Chondrocyte (in vitro differentiated cells): ENCODE data around the gene UBE2L3. TPM values are rescaled to one million over a fixed set of nuclear protein-coding genes. Genes with fewer than 3 reads are reported as not detected.

Experiments
- DNase-seq: peaks from one replicate; pipeline ENCODE4 v3.0.0; 2021; ENCODE audit warnings: mixed read lengths, low spot score
- H3K27ac Mint-ChIP-seq: one replicate; pipeline ENCODE4 v1.8.0; 2021; ENCODE audit warnings: mild to moderate bottlenecking, moderate library complexity, mixed read lengths; ENCODE audit not compliant: unreplicated experiment
- H3K27me3 Mint-ChIP-seq: 2 replicates; pipeline ENCODE4 v1.8.0; 2021; ENCODE audit warnings: low read depth, mixed read lengths
- H3K36me3 Mint-ChIP-seq: 2 replicates; pipeline ENCODE4 v1.8.0; 2021; ENCODE audit warnings: low read depth, mixed read lengths
- H3K4me1 Mint-ChIP-seq: 2 replicates; pipeline ENCODE4 v1.8.0; 2021; ENCODE audit warnings: low read depth, mild to moderate bottlenecking, mixed read lengths
- H3K4me3 Mint-ChIP-seq: one replicate; pipeline ENCODE4 v1.8.0; 2021; ENCODE audit warnings: mild to moderate bottlenecking, moderate library complexity, mixed read lengths; ENCODE audit not compliant: unreplicated experiment
- H3K9me3 Mint-ChIP-seq: 2 replicates; pipeline ENCODE4 v1.8.0; 2021; ENCODE audit warnings: low read depth, mixed read lengths
- CTCF ChIP-seq: fragments of 200-600 bp; sonication (generic); IDR thresholded peaks from 2 replicates; pipeline ENCODE4 v1.5.0; 2021; ENCODE audit warnings: antibody characterized with exemption, mild to moderate bottlenecking, moderate library complexity
- total RNA-seq: library from RNA; stranded (reverse); gene quantifications from 3 replicates; pipeline ENCODE4 v1.2.1, GENCODE V29; 2021

Gene UBE2L3
- total RNA-seq, 1 donor from 2014 or later: 53.2 TPM

- Mint-ChIP-seq H3K4me3 (peak overlapping the region; percentile 89), H3K27ac (peak overlapping the region; percentile 82), H3K9me3 (no peaks in the 10 kb centered on the region), H3K36me3 (peaks cover 1% of the 10 kb centered on the region), H3K27me3 (no peaks in the 10 kb centered on the region), H3K4me1 (peaks cover 19% of the 10 kb centered on the region)
- no peak for TF ChIP-seq CTCF
- DNase-seq: no peak
These were observed 84.1 kb downstream of the UBE2L3 start for GRCh38 chr22:21651521-21652009.

GRCh38 chr22:21652010-21652546 is 84.6 kb downstream of the UBE2L3 start:
- peak; percentile 95 for DNase-seq

DNA sequence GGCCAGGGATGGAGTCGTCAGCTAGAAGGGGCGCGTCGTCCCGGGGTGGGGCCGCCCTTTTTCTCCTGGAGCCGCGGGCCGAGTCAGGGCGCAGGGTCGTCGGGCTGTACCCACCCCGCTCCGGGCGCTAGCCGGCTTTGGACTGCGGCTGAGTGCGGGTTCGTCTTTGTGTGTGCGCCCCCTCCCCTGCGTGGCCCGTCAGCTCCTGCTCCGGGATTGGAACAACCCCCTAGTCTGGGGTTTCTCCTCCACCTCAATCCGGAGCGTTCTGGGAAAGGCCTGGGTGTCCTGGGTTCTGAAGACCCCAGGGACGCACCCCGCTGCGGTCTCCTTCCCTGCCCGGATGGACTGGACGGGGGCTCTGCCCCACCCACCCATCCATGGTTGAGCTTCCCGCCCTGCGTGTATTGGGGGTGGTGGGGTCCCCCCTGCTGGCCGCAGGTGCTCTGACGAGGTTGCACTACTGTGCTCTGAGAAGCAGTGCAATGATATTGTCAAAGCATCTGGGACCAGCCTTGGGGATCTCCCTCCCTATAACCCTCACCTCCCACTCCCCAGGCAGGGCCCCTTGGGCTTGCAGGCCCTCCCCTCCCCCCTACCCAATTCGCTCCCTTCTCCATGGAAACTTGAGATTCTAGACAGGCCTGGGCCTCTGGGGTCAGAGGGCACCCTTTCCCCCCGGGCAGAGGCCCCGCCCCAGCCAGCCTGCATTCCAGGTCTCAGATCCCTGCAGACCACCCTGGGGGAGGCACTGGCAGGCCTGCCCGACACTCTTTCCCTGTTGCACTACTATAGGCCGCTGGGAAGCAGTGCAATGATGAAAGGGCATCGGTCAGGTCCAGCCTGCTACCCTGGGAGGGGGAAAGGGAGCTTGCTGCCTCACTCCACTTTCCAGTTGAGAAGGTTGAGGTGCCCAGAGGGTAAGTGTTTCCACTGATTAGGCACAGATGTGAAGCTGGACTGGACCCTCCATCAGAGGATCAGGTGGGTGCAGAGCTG is 85.3 kb downstream of the UBE2L3 start:
- H3K4me3 Mint-ChIP-seq: peak overlapping the region; percentile 89
- H3K27me3 Mint-ChIP-seq: no peaks in the 10 kb centered on the region
- H3K4me1 Mint-ChIP-seq: peaks cover 22% of the 10 kb centered on the region
- TF ChIP-seq CTCF: peak; percentile 12
- H3K27ac Mint-ChIP-seq: no peak overlapping the region
- DNase-seq: no peak
- H3K9me3 Mint-ChIP-seq: no peaks in the 10 kb centered on the region
- peaks cover 1% of the 10 kb centered on the region for H3K36me3 Mint-ChIP-seq

More at GRCh38 chr22:21652010-21652546, 84.6 kb downstream of the UBE2L3 start:
- H3K27me3 Mint-ChIP-seq: no peaks in the 10 kb centered on the region
- TF ChIP-seq CTCF: no peak
- H3K27ac Mint-ChIP-seq: peak overlapping the region; percentile 82
- H3K4me1 Mint-ChIP-seq: peaks cover 21% of the 10 kb centered on the region
- peak overlapping the region; percentile 89 for H3K4me3 Mint-ChIP-seq
- H3K36me3 Mint-ChIP-seq: peaks cover 1% of the 10 kb centered on the region
- H3K9me3 Mint-ChIP-seq: no peaks in the 10 kb centered on the region

GRCh38 chr22:21657020-21657359 is 89.5 kb downstream of the UBE2L3 start:
- peak overlapping the region; percentile 67 for H3K4me3 Mint-ChIP-seq
- DNase-seq: no peak
- TF ChIP-seq CTCF: no peak
- no peak overlapping the region for H3K27ac Mint-ChIP-seq
- peaks cover 13% of the 10 kb centered on the region for H3K4me1 Mint-ChIP-seq
- no peaks in the 10 kb centered on the region for H3K36me3 Mint-ChIP-seq
- H3K9me3 Mint-ChIP-seq: no peaks in the 10 kb centered on the region
- H3K27me3 Mint-ChIP-seq: no peaks in the 10 kb centered on the region

DNA sequence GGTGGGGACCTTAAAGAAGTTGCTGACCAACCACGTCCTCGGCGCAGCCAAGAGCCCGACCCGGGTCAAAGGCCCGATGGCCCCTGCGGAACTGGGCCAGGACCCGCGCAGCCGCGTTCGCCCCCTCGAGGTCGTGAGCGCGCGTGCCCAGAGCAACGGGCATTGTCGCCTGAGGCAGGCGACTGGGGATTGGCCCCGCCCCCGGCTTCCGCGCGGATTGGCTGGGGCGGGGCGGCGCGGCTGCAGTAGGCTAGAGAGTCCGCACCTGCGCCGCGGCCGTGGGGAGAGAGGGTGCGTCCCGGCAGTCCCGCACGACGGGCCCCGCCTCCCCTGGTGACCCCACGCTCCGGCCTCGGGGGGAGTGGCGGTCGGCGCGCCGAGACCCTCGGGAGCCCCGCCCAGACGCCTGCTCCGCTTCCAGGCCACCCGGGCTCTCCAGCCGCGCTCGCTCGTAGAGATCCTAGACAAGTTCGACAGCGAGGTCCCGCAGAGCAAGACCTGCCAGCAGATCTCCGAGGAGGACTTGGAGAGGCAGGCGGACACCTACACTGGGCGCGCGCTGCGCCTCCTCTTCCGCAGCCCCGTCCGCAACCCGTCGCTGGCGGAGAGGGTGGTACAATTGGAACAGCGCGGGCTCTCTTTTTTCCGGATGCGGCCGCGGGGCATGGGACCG is 90.0 kb downstream of the UBE2L3 start:
- no peak for DNase-seq
- Mint-ChIP-seq H3K36me3 (no peaks in the 10 kb centered on the region), H3K9me3 (no peaks in the 10 kb centered on the region), H3K27ac (no peak overlapping the region), H3K27me3 (no peaks in the 10 kb centered on the region), H3K4me3 (peak overlapping the region; percentile 77), H3K4me1 (peaks cover 13% of the 10 kb centered on the region)
- TF ChIP-seq CTCF: peak; percentile 48
